Lower leg skin (tissue), 3 donors: ENCODE data around the gene DAGLA.

Experiments used
- POLR2A ChIP-seq, 2 donors: fragments of 450-650 bp; IDR thresholded peaks; one replicate each; pipeline ENCODE4 v1.6.1; 2016 to 2017; ENCODE audit warnings: antibody characterized with exemption in 2 of 2, mild to moderate bottlenecking in 1 of 2, moderate library complexity in 1 of 2
- TF ChIP-seq, protein P1 (sequence below), 3 donors: fragments of 450-650 bp; IDR thresholded peaks; one replicate each; pipeline ENCODE4 v1.5.1; 2016; ENCODE audit warnings: antibody characterized with exemption in 3 of 3, mild to moderate bottlenecking in 3 of 3, moderate library complexity in 2 of 3

DNA sequence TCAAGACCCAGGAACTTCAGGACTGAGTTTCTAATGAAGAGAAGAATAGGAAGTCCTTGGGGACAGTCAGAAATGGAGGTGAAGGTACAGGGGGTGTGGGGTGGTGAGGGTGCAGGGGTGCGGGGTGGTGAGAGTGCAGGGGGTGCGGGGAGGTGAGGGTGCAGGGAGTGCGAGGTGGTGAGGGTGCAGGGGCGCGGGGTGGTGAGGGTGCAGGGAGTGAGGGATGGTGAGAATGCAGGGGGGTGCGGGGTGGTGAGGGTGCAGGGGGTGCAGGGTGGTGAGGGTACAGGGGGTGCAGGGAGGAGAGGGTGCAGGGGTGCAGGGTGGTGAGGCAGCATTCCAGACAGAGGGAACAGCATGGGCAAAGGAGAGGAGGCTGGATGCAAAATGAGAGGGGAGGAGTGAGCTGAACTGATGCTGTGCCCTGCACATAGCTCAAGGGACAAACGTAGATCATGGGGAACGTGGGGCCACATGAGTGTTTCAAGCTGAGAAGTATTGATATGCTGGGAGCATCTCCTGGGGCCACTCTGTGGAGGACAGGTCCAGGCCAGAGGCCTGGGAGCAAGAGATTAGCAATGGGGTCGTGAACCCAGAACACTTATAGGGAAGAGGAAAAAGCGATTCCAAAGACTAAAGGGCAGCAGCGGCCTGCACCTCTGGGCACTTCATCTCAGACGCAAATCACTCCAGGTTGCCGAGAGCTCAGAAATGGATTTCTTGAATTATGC lies 23.7 kb upstream of the DAGLA start:
- no peak for TF ChIP-seq POLR2A (IDR thresholded peaks at IDR 0.05)
- TF ChIP-seq, protein P1, sequence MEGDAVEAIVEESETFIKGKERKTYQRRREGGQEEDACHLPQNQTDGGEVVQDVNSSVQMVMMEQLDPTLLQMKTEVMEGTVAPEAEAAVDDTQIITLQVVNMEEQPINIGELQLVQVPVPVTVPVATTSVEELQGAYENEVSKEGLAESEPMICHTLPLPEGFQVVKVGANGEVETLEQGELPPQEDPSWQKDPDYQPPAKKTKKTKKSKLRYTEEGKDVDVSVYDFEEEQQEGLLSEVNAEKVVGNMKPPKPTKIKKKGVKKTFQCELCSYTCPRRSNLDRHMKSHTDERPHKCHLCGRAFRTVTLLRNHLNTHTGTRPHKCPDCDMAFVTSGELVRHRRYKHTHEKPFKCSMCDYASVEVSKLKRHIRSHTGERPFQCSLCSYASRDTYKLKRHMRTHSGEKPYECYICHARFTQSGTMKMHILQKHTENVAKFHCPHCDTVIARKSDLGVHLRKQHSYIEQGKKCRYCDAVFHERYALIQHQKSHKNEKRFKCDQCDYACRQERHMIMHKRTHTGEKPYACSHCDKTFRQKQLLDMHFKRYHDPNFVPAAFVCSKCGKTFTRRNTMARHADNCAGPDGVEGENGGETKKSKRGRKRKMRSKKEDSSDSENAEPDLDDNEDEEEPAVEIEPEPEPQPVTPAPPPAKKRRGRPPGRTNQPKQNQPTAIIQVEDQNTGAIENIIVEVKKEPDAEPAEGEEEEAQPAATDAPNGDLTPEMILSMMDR (IDR thresholded peaks at IDR 0.05) = no peak
